Measurements from ENCODE around the gene TBX15.
"Not testable (repeated sequence)": the region's sequence is repeated elsewhere in the genome, so short reads cannot be mapped to it uniquely, and the experiment has no call there.

TBX15 gene

DNA sequence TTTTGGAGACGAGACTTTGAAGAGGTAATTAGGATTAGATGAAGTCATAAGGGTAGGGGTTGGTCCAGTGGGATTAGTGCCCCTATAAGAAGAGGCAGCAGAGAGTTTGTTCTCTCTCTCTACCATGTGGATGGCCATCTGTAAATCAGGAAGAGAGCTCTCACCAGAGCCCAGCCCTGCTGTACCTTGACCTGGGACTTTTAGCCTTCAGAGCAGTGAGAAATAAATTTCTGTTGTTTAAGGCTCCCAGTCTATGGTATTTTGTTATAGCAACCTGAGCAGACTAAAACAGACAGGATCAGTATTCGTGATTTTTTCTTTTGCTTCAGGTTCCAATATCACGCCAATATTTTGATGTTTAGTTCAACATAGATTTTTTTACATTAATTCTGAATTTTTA is 30.0 kb downstream of the TBX15 start:
- H3K27me3 ChIP-seq (ENCODE audit: insufficient read depth, insufficient read length): no peaks in the 10 kb centered on the region
- TF ChIP-seq SUZ12 (IDR thresholded peaks at IDR 0.05; ENCODE audit: extremely low read depth, insufficient read depth, insufficient read length) (no peak), ZNF274 (IDR thresholded peaks at IDR 0.05; ENCODE audit: low read depth, low read length) (no peak), YY1 (IDR thresholded peaks at IDR 0.05; ENCODE audit: insufficient read depth, insufficient read length) (no peak)
- H3K9me3 ChIP-seq (ENCODE audit: insufficient read depth, low read length): no peaks in the 10 kb centered on the region; the same call in 1 of the 2 replicates
- no peaks in the 10 kb centered on the region for H3K36me3 ChIP-seq (ENCODE audit: insufficient read depth, insufficient read length, low read length)
- no peak overlapping the region for H3K4me3 ChIP-seq (ENCODE audit: insufficient read length, low read depth)
- H3K4me1 ChIP-seq (ENCODE audit: insufficient read depth, insufficient read length): peaks cover 19% of the 10 kb centered on the region
- no peak overlapping the region for H3K9ac ChIP-seq (ENCODE audit: insufficient read length, low read depth)
- no peak for DNase-seq (ENCODE audit: low read depth, low spot score)

DNA sequence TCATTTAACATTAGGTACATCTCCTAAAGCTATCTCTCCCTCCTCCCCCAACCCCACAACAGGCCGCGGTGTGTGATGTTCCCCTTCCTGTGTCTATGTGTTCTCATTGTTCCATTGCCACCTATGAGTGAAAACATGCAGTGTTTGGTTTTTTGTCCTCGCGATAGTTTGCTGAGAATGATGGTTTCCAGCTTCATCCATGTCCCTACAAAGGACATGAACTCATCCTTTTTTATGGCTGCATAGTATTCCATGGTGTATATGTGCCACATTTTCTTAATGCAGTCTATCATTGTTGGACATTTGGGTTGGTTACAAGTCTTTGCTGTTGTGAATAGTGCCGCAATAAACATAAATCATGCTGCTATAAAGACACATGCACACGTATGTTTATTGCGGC is 30.6 kb downstream of the TBX15 start:
- H3K9me3 ChIP-seq (ENCODE audit: insufficient read depth, low read length); H3K9ac ChIP-seq (ENCODE audit: insufficient read length, low read depth); H3K4me3 ChIP-seq (ENCODE audit: insufficient read length, low read depth); DNase-seq (ENCODE audit: low read depth, low spot score); H3K27me3 ChIP-seq (ENCODE audit: insufficient read depth, insufficient read length); H3K36me3 ChIP-seq (ENCODE audit: insufficient read depth, insufficient read length, low read length): not testable (repeated sequence)
- H3K4me1 ChIP-seq (ENCODE audit: insufficient read depth, insufficient read length): peaks cover 19% of the 10 kb centered on the region

DNA sequence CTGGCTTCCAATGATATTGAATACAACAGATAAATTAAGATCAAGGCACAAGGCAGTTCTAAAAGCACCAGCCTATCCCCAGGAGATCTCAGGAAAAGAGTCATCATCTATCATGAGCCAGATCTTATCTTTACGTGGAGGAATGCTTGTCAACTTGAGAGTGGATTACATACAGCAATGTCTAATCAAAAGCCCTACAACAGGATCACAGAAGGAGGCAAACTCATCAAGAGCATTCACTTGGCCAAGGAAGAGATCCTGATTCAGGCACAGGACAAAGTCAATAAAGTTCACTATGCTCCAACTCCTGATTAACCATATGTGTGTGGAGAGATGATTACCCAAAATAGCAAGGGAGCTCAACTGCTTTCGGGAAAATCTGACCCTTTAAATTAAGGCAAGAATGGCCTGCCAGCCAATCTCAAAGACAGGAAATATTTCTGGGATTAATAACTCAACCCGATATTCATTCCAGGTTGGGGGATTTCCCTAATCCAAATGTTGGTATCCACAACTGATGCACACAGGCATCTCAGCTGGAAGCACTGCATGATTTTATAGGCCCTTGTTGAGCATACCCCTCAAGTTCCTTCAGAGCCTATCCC is 33.7 kb downstream of the TBX15 start:
- H3K36me3 ChIP-seq (ENCODE audit: insufficient read depth, insufficient read length, low read length): no peaks in the 10 kb centered on the region
- no peaks in the 10 kb centered on the region for H3K27me3 ChIP-seq (ENCODE audit: insufficient read depth, insufficient read length)
- no peak for DNase-seq (ENCODE audit: low read depth, low spot score)
- TF ChIP-seq ZNF274 (IDR thresholded peaks at IDR 0.05; ENCODE audit: low read depth, low read length) (no peak), SUZ12 (IDR thresholded peaks at IDR 0.05; ENCODE audit: extremely low read depth, insufficient read depth, insufficient read length) (no peak), YY1 (IDR thresholded peaks at IDR 0.05; ENCODE audit: insufficient read depth, insufficient read length) (no peak)
- H3K4me3 ChIP-seq (ENCODE audit: insufficient read length, low read depth): no peak overlapping the region
- H3K9me3 ChIP-seq (ENCODE audit: insufficient read depth, low read length): no peaks in the 10 kb centered on the region; the same call in 1 of the 2 replicates
- peaks cover 7% of the 10 kb centered on the region for H3K4me1 ChIP-seq (ENCODE audit: insufficient read depth, insufficient read length)
- no peak overlapping the region for H3K9ac ChIP-seq (ENCODE audit: insufficient read length, low read depth)

DNA sequence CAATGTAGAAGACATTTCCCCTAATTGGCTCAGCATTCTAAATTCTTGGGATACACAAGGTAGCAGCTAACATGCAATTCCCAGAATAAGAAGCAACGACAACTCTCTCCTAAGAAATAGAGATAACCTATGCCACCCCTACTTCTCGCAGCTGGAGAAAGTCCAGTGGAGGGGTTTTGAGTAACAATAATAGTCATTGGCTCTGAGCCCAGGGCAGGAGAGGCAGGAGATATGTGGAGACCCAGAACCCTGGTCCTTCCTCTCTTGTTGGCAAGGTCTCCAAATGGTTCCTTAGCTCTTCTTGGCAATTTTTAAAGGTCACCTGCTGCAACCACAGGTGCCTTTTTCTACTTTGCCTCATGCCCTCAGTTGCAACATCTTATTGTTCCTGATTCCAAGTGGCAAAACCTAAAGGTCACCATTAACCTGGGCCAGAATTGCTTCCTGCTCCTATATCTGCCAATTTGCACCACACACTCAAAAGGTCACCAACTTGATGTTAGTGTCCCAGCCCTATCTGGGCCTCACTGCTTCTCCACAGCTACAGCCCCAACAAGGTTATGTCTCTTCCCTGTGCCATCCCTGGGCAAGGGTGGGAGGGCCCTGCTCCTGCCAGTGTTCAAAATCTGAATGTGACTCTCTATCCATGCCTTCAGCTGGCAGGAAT is 36.7 kb downstream of the TBX15 start:
- TF ChIP-seq YY1 (IDR thresholded peaks at IDR 0.05; ENCODE audit: insufficient read depth, insufficient read length) (no peak), ZNF274 (IDR thresholded peaks at IDR 0.05; ENCODE audit: low read depth, low read length) (no peak), SUZ12 (IDR thresholded peaks at IDR 0.05; ENCODE audit: extremely low read depth, insufficient read depth, insufficient read length) (no peak)
- Histone ChIP-seq H3K36me3 (ENCODE audit: insufficient read depth, insufficient read length, low read length) (no peaks in the 10 kb centered on the region), H3K9ac (ENCODE audit: insufficient read length, low read depth) (no peak overlapping the region), H3K4me1 (ENCODE audit: insufficient read depth, insufficient read length) (peaks cover 2% of the 10 kb centered on the region), H3K9me3 (ENCODE audit: insufficient read depth, low read length) (peaks cover 15% of the 10 kb centered on the region), H3K27me3 (ENCODE audit: insufficient read depth, insufficient read length) (no peaks in the 10 kb centered on the region), H3K4me3 (ENCODE audit: insufficient read length, low read depth) (no peak overlapping the region)
- no peak for DNase-seq (ENCODE audit: low read depth, low spot score)

DNA sequence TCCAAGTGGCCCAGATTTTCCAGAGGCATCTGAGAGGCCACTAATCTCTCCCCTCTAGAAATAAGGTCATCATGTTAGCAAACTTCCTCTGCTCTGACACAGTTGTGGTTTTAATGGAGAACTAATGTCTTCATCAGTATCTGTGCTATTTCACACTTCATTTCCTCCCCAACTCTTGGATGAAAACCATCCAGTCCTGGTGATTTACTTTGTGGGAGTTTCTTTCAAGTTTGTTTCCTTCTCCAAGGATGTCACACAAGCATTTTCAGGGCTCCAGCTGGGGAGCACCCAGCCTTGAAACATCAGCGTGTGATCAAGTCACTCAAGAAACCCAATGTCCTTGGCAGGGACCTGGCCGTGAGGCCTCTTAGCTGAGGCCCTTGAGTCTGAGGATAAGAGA is 38.8 kb downstream of the TBX15 start:
- Histone ChIP-seq H3K9me3 (ENCODE audit: insufficient read depth, low read length) (peaks cover 18% of the 10 kb centered on the region), H3K4me3 (ENCODE audit: insufficient read length, low read depth) (no peak overlapping the region), H3K4me1 (ENCODE audit: insufficient read depth, insufficient read length) (peaks cover 2% of the 10 kb centered on the region), H3K36me3 (ENCODE audit: insufficient read depth, insufficient read length, low read length) (no peaks in the 10 kb centered on the region), H3K27me3 (ENCODE audit: insufficient read depth, insufficient read length) (no peaks in the 10 kb centered on the region), H3K9ac (ENCODE audit: insufficient read length, low read depth) (no peak overlapping the region)
- DNase-seq (ENCODE audit: low read depth, low spot score): no peak
- TF ChIP-seq ZNF274 (IDR thresholded peaks at IDR 0.05; ENCODE audit: low read depth, low read length): no peak
- TF ChIP-seq SUZ12 (IDR thresholded peaks at IDR 0.05; ENCODE audit: extremely low read depth, insufficient read depth, insufficient read length): no peak
- no peak for TF ChIP-seq YY1 (IDR thresholded peaks at IDR 0.05; ENCODE audit: insufficient read depth, insufficient read length)

DNA sequence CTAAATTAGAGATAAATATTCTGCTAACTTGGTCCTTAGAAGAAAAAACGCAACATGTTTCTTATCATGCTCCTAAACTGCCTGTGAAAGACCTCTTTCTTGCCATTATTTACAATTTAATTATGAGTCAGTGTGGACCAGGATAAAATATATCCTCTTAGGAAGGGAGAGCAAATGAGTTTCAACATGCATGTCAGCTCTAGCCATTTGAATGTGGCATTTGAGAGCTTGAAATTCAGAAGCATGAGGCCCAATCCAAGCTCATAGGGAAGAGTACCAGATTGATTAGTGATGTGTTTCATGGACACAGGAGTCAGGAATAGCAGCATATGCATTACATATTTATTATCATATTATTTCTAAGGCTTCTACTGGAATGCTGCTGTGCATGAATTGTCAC is 39.3 kb downstream of the TBX15 start:
- H3K9me3 ChIP-seq (ENCODE audit: insufficient read depth, low read length): peaks cover 18% of the 10 kb centered on the region
- H3K4me3 ChIP-seq (ENCODE audit: insufficient read length, low read depth): no peak overlapping the region
- TF ChIP-seq YY1 (IDR thresholded peaks at IDR 0.05; ENCODE audit: insufficient read depth, insufficient read length): no peak
- no peak for TF ChIP-seq SUZ12 (IDR thresholded peaks at IDR 0.05; ENCODE audit: extremely low read depth, insufficient read depth, insufficient read length)
- no peak for TF ChIP-seq ZNF274 (IDR thresholded peaks at IDR 0.05; ENCODE audit: low read depth, low read length)
- DNase-seq (ENCODE audit: low read depth, low spot score): no peak
- H3K9ac ChIP-seq (ENCODE audit: insufficient read length, low read depth): no peak overlapping the region
- no peaks in the 10 kb centered on the region for H3K36me3 ChIP-seq (ENCODE audit: insufficient read depth, insufficient read length, low read length)
- H3K4me1 ChIP-seq (ENCODE audit: insufficient read depth, insufficient read length): peaks cover 2% of the 10 kb centered on the region
- no peaks in the 10 kb centered on the region for H3K27me3 ChIP-seq (ENCODE audit: insufficient read depth, insufficient read length)

DNA sequence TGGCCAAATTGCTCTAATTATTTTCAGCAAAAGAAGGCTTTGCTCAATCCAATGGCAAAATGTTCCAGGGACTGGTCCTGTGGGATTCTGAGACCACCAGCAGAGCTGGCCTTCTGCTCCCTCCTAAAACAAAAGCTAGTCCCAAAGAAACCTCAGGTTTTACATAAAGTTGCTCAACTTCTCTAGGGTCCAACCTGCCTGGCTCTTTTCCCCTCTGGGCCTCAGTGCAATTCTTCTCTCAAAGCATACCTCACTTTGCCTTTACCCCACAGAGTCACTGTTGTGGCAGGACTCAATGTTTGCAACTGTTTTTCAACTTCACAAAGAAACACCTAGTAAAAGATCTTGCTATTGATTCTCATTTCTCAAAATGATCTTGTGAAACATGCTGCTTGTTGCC is 39.8 kb downstream of the TBX15 start:
- DNase-seq (ENCODE audit: low read depth, low spot score): no peak
- no peaks in the 10 kb centered on the region for H3K36me3 ChIP-seq (ENCODE audit: insufficient read depth, insufficient read length, low read length)
- H3K4me3 ChIP-seq (ENCODE audit: insufficient read length, low read depth): no peak overlapping the region
- H3K9ac ChIP-seq (ENCODE audit: insufficient read length, low read depth): no peak overlapping the region
- no peaks in the 10 kb centered on the region for H3K27me3 ChIP-seq (ENCODE audit: insufficient read depth, insufficient read length)
- peaks cover 18% of the 10 kb centered on the region for H3K9me3 ChIP-seq (ENCODE audit: insufficient read depth, low read length)
- TF ChIP-seq ZNF274 (IDR thresholded peaks at IDR 0.05; ENCODE audit: low read depth, low read length) (no peak), SUZ12 (IDR thresholded peaks at IDR 0.05; ENCODE audit: extremely low read depth, insufficient read depth, insufficient read length) (no peak), YY1 (IDR thresholded peaks at IDR 0.05; ENCODE audit: insufficient read depth, insufficient read length) (no peak)
- H3K4me1 ChIP-seq (ENCODE audit: insufficient read depth, insufficient read length): peaks cover 2% of the 10 kb centered on the region

All from NT2/D1 (cell line).